GM18498 (cell line): ENCODE data around the gene KIF2A.

ENCODE experiments used
- ATAC-seq: cut with Tn5 transposase; IDR thresholded peaks from one replicate; pipeline ENCODE4 v1.9.1; 2021; ENCODE audit warnings: mild to moderate bottlenecking, moderate library complexity; ENCODE audit not compliant: unreplicated experiment

Gene KIF2A

DNA sequence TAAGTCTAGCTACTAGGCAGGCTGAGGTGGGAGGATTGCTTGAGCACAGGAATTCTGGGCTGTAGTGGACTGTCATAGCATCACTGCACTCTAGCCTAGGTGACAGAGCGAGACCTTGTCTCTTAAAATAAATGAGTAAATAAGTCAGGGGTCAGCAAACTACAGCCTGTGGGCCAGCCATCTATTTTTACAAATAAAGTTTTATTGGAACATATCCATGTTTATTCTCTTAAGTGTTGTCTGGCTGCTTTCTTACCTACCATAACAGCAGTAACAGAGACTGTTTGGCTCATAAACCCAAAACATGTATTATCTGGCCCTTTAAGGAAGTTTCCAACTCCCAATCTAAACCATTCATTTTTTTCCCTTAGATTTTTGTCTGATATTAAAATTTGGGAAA lies 68.1 kb downstream of the KIF2A start:
- ATAC-seq = no peak

GRCh38 chr5:62375627-62376026 lies 69.6 kb downstream of the KIF2A start:
- ATAC-seq = no peak

DNA sequence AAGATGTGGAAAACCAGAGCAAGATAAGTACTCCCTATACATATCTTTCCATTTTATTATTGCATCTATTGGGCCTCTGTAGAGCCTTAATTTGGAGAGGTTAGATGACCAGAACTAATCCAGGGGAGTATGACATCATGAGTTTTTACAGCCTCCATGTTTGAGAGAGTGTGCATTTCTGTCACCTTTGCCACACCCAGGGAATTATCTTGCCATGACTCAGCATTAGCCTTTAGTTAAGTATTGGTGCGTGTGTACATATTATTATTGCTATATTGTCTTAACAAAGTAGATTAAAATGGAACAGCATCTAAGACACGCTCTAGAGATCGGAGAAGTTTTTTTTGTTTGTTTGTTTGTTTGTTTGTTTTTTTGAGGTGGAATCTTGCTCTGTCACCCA lies 70.1 kb downstream of the KIF2A start:
- ATAC-seq = no peak

GRCh38 chr5:62385131-62385530 lies 79.1 kb downstream of the KIF2A start:
- ATAC-seq = no peak

- ATAC-seq = no peak
Observed at GRCh38 chr5:62385816-62386400, 79.9 kb downstream of the KIF2A start.

DNA sequence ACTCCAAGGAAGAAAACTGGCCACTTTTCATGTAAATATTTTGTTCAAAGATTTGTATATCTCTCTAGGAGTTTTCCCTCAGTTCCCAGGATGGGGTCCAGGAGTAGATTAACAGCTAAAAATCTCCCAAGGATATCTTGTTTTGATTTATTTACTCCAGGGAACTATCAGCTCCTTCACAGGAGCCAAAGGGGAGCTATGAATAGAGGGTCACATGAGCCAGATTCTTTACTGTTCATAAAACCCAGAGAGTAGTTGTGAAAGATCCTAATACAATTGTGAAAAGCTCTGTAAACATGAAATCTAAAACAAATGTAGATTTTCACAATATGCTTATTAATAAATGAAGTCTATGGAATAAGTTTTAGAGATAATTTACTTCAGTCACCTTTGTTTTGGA lies 80.8 kb downstream of the KIF2A start:
- ATAC-seq = no peak

DNA sequence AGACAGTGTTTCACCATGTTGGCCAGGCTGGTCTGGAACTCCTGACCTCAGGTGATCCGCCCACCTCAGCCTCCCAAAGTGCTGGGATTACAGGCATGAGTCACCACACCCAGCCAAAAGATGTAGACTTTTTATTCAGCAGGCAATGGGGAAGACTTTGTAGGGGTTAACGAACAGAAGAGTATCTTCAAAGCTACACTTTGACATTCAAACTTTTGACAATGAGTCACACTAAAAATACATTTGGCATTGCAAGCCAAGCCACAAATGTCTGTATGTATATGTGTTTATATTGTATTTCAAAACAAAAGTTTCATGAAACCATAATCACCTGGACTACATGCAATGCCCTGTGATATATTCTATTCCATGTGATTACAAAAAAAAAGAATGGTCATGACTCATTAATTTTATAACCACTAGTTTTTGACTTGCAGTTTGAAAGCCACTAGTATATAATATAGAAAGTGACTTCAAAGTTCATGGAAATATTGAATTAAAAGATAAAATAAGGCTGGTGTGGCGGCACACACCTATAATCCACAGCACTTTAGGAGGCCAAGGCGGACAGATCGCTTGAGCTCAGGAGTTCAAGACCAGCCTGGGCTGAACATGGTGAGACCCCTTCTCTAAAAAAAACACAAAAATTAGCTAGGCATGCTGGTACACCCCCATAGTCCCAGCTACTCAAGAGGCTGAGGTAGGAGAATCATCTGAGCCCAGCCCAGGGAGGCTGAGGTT lies 89.4 kb downstream of the KIF2A start:
- ATAC-seq = no peak

- ATAC-seq = peak; percentile 99
Observed at GRCh38 chr5:62403411-62404250, 97.6 kb downstream of the KIF2A start, which contains the start of gene DIMT1. DIMT1 (minus strand) TSS chr5:62403905; CDS start chr5:62403772, 133 bp downstream.

GRCh38 chr5:62412549-62413329 lies 106.7 kb downstream of the KIF2A start, which contains the start of gene IPO11:
IPO11 (plus strand) TSS chr5:62412763; CDS start chr5:62437280, 24,517 bp downstream.
- ATAC-seq = peak; percentile 96

DNA sequence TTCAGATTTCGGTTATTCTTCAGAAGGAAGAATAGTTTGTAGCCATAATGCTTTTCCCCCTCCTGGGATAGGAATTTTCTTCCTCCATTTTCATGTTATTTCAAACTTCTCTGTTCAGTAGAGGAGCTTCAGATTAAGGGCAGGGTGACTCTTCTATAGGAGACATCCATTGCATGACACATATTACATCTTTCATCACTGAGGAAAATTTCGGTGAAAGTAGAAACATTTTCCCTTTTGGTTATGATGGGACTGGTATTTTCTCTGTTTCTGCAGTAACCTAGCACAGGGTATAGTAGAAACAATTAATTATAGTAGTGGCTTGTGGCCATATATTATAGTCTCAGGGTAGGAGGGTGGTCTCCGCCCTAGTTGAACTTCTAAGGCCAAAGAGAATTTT lies 107.7 kb downstream of the KIF2A start:
- no peak for ATAC-seq

DNA sequence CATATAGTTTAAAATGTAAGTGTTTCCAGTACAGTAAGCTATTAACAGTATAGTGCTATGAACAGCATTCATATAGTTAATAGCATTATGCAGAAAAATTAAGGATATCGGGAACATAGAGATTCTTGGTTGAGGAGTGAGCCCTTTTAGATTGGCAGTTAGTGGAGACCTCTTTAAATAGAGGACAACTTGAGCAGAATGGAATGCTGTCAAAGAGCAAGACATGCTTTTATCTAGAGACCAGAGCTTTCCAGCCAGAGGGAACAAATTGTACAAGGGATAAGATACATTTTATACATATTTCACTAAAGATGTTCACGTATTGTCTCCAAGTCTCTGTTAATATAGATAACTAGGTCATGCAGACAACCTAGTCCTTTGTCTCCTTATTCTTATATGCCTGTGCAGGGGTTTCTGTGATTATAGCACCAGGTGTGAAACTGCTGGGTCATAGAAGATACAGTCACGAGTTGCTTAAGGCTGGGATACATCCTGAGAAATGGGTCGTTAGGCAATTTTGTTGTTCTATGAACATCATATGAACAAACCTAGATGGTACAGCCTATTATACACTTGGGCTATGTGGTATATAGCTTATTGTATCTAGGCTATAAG lies 112.6 kb downstream of the KIF2A start:
- ATAC-seq = no peak

- ATAC-seq = no peak
Observed at GRCh38 chr5:62419609-62420008, 113.6 kb downstream of the KIF2A start.

DNA sequence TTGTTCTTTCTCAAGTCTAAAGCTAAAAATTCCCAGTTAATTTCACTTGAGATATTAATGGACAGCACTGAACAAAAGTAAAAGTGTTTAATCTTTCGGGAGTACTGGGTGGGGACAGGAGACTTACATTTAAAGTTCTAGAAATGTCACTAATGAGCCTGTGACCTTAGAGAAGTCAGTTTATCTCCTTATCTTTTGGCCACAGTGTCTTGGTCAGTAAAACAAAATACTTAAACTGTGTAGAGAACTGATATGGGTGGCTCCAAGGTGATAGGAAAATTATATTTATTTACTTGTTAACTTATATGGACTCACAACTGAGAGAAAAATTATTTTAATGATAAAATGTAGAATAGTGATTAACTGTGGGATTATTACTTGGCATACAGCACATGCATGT lies 115.4 kb downstream of the KIF2A start:
- no peak for ATAC-seq

DNA sequence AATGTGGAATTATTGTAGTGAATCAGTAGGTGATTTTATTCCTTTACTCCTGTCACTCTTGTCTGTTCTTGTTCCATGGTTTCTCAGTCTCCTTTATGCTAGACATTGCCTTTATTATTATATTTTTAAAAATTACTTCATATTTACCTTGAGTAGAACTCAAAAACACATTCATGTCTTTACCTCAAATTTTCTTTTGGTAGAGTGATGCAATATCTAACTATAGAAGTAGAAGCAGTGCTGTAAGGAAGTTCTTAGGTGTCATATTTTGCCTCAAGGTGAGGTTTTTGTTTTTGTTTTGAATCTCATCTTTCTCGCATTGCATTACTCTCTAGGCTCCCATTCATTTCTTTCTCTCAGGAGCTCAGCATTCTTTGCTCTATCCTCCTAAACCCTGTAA lies 118.8 kb downstream of the KIF2A start:
- no peak for ATAC-seq

DNA sequence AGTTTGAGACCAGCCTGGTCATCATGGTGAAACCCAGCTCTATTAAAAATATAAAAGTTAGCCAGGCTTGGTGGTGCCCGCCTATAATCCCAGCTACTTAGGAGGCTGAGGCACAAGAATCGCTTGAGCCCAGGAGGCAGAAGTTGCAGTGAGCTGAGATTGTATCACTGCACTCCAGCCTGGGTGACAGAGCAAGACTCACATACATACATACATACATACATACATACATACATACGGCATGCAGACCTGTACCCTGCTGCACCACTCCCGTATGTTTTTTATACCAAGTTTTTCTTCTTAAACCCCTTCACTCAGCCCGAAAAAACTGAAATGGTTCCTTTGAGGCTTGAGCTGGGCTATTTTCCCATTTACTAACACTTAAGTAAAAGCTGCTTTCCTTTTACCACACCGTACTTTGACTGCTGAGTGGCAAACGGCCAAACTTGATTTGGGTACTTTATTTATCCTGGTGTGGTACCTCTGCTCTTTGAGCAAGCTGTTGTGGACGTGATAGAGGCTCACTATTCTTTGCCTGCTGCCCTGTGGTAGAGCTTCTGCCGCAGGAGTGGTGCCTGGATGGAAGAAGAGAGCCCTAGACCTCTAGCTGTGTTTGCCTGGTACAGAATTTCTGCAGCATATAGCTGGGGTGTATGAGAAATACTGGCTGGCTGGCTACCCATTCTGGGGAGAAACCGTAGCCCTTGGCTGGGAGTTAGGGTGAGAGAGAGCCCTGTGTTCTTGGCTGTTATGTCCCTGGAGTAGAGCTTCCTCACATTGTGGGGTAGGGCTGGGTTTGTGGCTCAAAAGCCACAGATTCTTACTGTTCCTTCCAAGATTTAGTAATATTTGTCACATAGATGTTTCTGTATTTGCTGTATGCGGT lies 126.0 kb downstream of the KIF2A start:
- ATAC-seq = no peak

DNA sequence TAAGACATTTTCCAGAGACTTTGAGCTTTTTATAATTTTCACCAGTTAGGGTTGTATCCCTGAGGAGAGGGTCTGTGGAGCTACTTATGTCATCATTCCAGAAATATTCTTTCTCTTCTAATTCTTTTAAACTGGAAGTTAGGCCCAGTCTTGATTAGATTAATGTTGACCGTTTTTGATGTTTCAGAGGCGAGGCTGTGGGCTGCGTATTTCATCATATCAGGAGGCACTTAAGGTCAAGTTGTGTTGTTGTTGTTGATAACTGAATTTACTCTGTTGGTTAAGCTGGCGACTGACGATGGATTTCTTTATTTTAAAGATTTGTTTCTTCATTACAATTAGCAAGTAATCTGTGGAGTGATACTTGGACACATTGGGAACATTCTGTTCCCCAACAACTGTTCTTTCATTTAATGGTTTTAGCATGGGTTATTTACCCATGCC lies 126.6 kb downstream of the KIF2A start:
- no peak for ATAC-seq
